ENCODE results near the gene COTL1. TPM values are rescaled to one million over a fixed set of nuclear protein-coding genes. Genes with fewer than 3 reads are reported as not detected.

COTL1 gene
- total RNA-seq, 2 experiments from 2014 or later, result 125 to 232 TPM

DNA sequence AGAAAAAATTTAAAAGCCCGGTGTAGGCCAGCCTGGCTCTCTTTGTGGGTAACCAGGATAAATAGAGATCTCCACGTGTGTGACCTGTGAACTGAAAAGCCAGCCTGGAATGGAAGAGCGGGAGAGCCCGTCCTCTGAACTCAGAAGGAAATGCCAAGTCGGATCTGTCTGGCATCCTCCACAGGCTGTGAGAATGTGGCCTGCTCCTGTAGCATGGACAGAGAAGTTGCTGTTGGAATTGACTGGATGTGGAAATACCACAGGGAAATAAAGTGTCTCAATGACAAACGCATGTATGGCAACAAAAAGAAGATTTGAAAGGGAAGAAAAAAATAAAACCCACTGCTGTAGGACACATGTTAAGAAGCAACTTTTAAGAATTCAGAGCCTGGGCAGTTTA lies 37.1 kb upstream of the COTL1 start:
- Histone ChIP-seq H3K9me3 (ENCODE audit: low read length) (no peaks in the 10 kb centered on the region), H2AFZ (ENCODE audit: low read length) (no peak overlapping the region), H3K4me1 (ENCODE audit: insufficient read depth, low read length, poor library complexity, severe bottlenecking) (peaks cover 28% of the 10 kb centered on the region), H4K20me1 (ENCODE audit: insufficient read depth, low read length) (0 out of 2 replicates have a peak, but pooled peaks cover 7% of the 10 kb centered on the region), H3K4me2 (ENCODE audit: low read length) (no peak overlapping the region), H3K27ac (ENCODE audit: low read depth, low read length, poor library complexity, severe bottlenecking) (no peak overlapping the region), H3K9me2 (ENCODE audit: insufficient read depth, low read length) (no peaks in the 10 kb centered on the region), H3K79me2 (ENCODE audit: insufficient read depth, low read depth, low read length) (peaks cover 6% of the 10 kb centered on the region; the same call in 1 of the 2 replicates), H3K4me3 (ENCODE audit: low read depth, low read length, poor library complexity, severe bottlenecking) (no peak overlapping the region), H3K36me3 (ENCODE audit: insufficient read depth, low read length) (peaks cover 84% of the 10 kb centered on the region)
- intact Hi-C loops (cut with micrococcal nuclease; ENCODE audit: unreplicated experiment), result no loop called here
- no TSS peak for BruUV-seq (replicated peaks)
- ChIA-PET CTCF (ENCODE audit: unreplicated experiment) (no interaction called here), POLR2A (interaction anchor here (0.7 to 2.1 kb wide), 2 partner anchors 9 to 13 kb away, joined by 4 to 15 read pairs; no protein-coding TSS in a partner anchor)
- DNase-seq (ENCODE audit: low spot score), result no peak
- TF ChIP-seq EZH2phosphoT487 (IDR thresholded peaks at IDR 0.05; ENCODE audit: borderline replicate concordance, low read depth, low read length), result no peak
- TF ChIP-seq, protein P1, sequence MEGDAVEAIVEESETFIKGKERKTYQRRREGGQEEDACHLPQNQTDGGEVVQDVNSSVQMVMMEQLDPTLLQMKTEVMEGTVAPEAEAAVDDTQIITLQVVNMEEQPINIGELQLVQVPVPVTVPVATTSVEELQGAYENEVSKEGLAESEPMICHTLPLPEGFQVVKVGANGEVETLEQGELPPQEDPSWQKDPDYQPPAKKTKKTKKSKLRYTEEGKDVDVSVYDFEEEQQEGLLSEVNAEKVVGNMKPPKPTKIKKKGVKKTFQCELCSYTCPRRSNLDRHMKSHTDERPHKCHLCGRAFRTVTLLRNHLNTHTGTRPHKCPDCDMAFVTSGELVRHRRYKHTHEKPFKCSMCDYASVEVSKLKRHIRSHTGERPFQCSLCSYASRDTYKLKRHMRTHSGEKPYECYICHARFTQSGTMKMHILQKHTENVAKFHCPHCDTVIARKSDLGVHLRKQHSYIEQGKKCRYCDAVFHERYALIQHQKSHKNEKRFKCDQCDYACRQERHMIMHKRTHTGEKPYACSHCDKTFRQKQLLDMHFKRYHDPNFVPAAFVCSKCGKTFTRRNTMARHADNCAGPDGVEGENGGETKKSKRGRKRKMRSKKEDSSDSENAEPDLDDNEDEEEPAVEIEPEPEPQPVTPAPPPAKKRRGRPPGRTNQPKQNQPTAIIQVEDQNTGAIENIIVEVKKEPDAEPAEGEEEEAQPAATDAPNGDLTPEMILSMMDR (conservative IDR thresholded peaks at IDR 0.05; ENCODE audit: low read length), result no peak

DNA sequence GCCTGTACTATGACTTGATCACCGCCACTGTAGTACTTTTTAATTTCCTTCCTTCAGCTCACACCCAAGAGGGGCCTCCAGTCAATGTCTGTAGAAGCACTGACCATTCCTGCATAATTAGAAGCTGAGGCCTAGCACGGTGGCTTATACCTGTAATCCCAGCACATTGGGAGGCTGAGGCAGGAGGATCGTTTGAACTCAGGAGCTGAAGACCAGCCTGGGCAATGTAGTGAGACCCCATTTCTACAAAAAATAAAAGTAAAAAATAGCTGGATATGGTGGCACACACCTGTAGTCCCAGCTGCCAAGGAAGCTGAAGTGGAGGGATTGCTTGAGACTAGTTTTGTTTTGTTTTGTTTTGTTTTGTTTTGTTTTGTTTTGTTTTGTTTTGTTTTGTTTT lies 36.4 kb upstream of the COTL1 start:
- H3K4me2 ChIP-seq (ENCODE audit: low read length), result no peak overlapping the region
- no peak overlapping the region for H3K27ac ChIP-seq (ENCODE audit: low read depth, low read length, poor library complexity, severe bottlenecking)
- H3K4me3 ChIP-seq (ENCODE audit: low read depth, low read length, poor library complexity, severe bottlenecking), result no peak overlapping the region
- ChIA-PET CTCF (ENCODE audit: unreplicated experiment) (interaction anchor here (0.6 kb wide), 1 partner anchor 18 kb away, joined by 8 read pairs; no protein-coding TSS in a partner anchor), POLR2A (interaction anchor here (1.4 to 1.6 kb wide), 2 partner anchors 10 to 11 kb away, joined by 3 to 8 read pairs; no protein-coding TSS in a partner anchor)
- no peaks in the 10 kb centered on the region for H3K9me3 ChIP-seq (ENCODE audit: low read length)
- no TSS peak for BruUV-seq (replicated peaks)
- peaks cover 12% of the 10 kb centered on the region; the same call in 1 of the 2 replicates for H3K79me2 ChIP-seq (ENCODE audit: insufficient read depth, low read depth, low read length)
- 0 out of 2 replicates have a peak, but pooled peaks cover 9% of the 10 kb centered on the region for H4K20me1 ChIP-seq (ENCODE audit: insufficient read depth, low read length)
- TF ChIP-seq, protein P1 (conservative IDR thresholded peaks at IDR 0.05; ENCODE audit: low read length), result no peak
- no peak for TF ChIP-seq EZH2phosphoT487 (IDR thresholded peaks at IDR 0.05; ENCODE audit: borderline replicate concordance, low read depth, low read length)
- DNase-seq (ENCODE audit: low spot score), result no peak
- intact Hi-C loops (cut with micrococcal nuclease; ENCODE audit: unreplicated experiment), result no loop called here
- H3K4me1 ChIP-seq (ENCODE audit: insufficient read depth, low read length, poor library complexity, severe bottlenecking), result peaks cover 33% of the 10 kb centered on the region
- no peak overlapping the region for H2AFZ ChIP-seq (ENCODE audit: low read length)
- H3K36me3 ChIP-seq (ENCODE audit: insufficient read depth, low read length), result peaks cover 78% of the 10 kb centered on the region
- H3K9me2 ChIP-seq (ENCODE audit: insufficient read depth, low read length), result no peaks in the 10 kb centered on the region

DNA sequence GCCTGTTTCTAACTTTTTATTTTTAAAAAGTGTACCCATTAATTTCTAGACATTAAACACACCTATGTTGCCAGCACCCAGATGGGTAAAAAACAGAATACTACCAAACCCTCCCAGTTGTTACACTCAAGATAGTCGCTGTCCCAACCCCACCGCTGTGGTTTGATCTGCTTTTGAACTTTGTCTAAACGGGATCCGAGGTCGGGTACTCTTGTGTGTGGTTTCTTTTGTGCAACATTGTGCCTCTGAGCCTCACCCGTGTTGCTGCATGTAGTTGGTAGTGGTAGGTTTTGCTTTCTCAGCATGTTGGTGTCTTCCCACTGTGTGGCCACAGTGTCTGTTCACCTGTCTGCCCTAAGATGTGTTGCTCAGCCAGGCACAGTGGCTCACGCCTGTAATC lies 34.7 kb upstream of the COTL1 start:
- Histone ChIP-seq H3K4me2 (ENCODE audit: low read length) (no peak overlapping the region), H4K20me1 (ENCODE audit: insufficient read depth, low read length) (0 out of 2 replicates have a peak, but pooled peaks cover 9% of the 10 kb centered on the region), H3K4me1 (ENCODE audit: insufficient read depth, low read length, poor library complexity, severe bottlenecking) (peaks cover 42% of the 10 kb centered on the region), H3K79me2 (ENCODE audit: insufficient read depth, low read depth, low read length) (peaks cover 17% of the 10 kb centered on the region; the same call in 1 of the 2 replicates), H3K27ac (ENCODE audit: low read depth, low read length, poor library complexity, severe bottlenecking) (no peak overlapping the region), H3K36me3 (ENCODE audit: insufficient read depth, low read length) (peaks cover 62% of the 10 kb centered on the region), H3K9me2 (ENCODE audit: insufficient read depth, low read length) (no peaks in the 10 kb centered on the region), H2AFZ (ENCODE audit: low read length) (no peak overlapping the region), H3K4me3 (ENCODE audit: low read depth, low read length, poor library complexity, severe bottlenecking) (no peak overlapping the region), H3K9me3 (ENCODE audit: low read length) (no peaks in the 10 kb centered on the region)
- BruUV-seq (replicated peaks), result no TSS peak
- TF ChIP-seq, protein P1 (conservative IDR thresholded peaks at IDR 0.05; ENCODE audit: low read length), result no peak
- no peak for TF ChIP-seq EZH2phosphoT487 (IDR thresholded peaks at IDR 0.05; ENCODE audit: borderline replicate concordance, low read depth, low read length)
- no peak for DNase-seq (ENCODE audit: low spot score)
- POLR2A ChIA-PET, result interaction anchor here (0.6 kb wide), 1 partner anchor 127 kb away, joined by 3 read pairs; no protein-coding TSS in a partner anchor
- intact Hi-C loops (cut with micrococcal nuclease; ENCODE audit: unreplicated experiment), result no loop called here
- CTCF ChIA-PET (ENCODE audit: unreplicated experiment), result interaction anchor here (0.6 kb wide), 1 partner anchor 10 kb away, joined by 3 read pairs; no protein-coding TSS in a partner anchor

Measured in OCI-LY7 (cell line).